OCI-LY7 (cell line): ENCODE measurements around the gene TSHZ2.

Experiments used
- CTCF ChIP-seq: fragments of 200-600 bp; sonication (generic); conservative IDR thresholded peaks from 2 replicates; pipeline ENCODE4 v1.5.1; 2014; ENCODE audit warnings: mild to moderate bottlenecking, antibody characterized with exemption, low read length, moderate library complexity, mixed read lengths
- EZH2phosphoT487 ChIP-seq: fragments of 200-600 bp; sonication (generic); IDR thresholded peaks from 2 replicates; pipeline ENCODE4 v1.6.1; 2018; ENCODE audit warnings: low read depth, borderline replicate concordance, mild to moderate bottlenecking, mixed run types, antibody characterized with exemption, low read length, moderate library complexity, mixed read lengths

- TF ChIP-seq EZH2phosphoT487 (no peak), CTCF (no peak)
Observed at GRCh38 chr20:53296025-53296424, 323.9 kb downstream of the TSHZ2 start.
